GM18861 (cell line): ENCODE data around the gene TEAD2.

Experiments
- ATAC-seq: cut with Tn5 transposase; IDR thresholded peaks from one replicate; pipeline ENCODE4 v1.9.1; 2021; ENCODE audit not compliant: unreplicated experiment

TEAD2 gene

GRCh38 chr19:49348305-49349189 is 13.7 kb downstream of the TEAD2 start:
- ATAC-seq, result no peak

DNA sequence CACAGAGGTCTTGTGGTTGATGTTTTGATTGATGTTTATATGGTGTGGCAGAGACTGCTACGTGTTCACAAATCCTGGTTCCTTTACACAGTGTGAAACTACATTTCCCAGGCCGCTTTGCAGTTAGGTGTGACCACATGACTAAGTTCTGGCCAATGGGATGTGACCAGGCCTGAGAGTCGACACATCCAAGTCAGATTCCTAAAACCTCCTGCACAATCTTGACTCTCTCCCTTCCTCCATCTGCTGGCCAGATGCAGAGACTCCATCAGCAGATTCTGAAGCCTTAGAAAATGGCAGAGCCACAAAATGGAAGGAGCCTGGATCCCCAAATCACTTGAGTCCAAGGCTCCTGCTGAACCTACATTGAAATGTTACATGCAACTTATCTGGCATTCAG is 14.4 kb downstream of the TEAD2 start:
- no peak for ATAC-seq

- no peak for ATAC-seq
Measured at GRCh38 chr19:49347191-49347590, 15.0 kb downstream of the TEAD2 start.

GRCh38 chr19:49344505-49345423 is 17.5 kb downstream of the TEAD2 start:
- ATAC-seq, result no peak

DNA sequence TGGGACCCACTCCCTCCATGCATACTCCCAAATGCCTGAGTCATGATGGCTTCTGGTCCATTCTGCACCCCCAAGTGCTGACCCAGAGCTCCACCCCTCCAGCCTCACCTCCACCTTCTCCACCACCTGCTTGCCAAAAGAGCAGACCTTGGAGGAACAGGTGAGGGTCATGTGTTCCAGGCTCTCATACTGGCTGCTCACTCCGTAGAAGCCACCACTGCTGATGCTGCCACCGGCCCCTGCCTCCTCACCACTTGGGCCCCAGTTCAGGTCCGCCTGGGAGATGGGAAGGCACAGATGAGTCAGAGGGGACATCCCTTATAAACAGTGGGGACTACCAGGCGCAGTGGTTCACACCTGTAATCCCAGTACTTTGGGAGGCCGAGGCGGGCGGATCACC is 19.1 kb downstream of the TEAD2 start:
- no peak for ATAC-seq

DNA sequence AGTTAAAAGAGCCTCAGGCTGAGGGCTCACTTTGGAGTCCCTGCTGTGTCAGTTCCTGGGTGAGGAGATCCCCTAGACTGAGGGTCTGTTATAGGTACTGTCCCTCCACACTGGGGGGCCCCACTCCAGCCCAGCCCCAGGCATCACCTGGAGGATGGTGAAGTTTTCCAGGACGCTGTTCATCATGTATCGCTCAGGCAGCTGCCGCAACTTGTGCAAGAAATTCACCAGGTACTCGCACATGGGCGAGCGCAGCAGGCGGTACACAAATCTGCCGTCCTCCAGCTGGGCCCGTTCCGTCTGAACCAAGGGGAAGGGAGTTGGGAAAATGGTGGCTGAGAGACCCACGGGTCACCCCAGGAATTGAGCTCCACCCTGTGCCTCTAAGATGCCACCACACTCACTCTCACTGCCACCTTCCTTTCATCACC is 19.9 kb downstream of the TEAD2 start:
- no peak for ATAC-seq

GRCh38 chr19:49340865-49341718 is 21.1 kb downstream of the TEAD2 start:
- no peak for ATAC-seq

GRCh38 chr19:49340069-49340864 is 21.9 kb downstream of the TEAD2 start:
- peak; percentile 62 for ATAC-seq

DNA sequence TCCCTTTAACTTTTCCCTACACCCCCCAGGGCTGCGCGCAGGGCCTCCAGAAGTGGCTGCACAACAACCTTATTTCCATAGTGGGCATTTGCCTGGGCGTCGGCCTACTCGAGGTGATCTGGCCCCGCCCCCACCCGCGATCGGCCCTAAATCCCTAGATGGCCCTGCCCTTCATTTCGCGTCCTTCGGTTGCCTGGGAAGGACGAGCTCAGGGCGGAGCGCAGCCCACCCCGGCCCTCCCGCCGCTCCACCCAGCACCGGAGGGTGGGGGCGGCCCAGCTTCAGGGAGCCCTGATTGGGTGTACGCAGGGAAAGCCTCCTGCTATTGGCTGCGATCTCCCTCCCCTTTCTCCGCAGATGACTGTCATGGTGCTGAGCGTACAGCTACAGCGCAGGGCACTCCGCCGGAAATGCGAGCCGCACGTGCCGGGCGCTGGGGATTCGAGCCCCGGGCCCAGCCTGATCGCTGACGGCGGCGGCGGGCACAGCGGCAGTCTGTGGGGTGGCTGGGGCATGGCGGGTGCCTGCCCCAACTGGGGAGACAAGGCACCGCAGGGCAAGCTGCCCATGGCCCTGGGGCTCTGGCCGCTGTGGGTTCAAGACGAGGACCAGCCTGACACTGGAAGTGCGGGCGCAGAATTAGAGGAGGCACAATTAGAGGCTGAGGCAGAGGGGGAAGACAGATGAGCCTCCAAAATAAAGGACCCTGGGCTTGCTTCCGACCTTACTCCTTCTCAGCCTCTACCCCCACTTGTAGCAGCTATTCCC is 22.7 kb downstream of the TEAD2 start:
- no peak for ATAC-seq

GRCh38 chr19:49338691-49339300 is 23.4 kb downstream of the TEAD2 start:
- ATAC-seq, result no peak

GRCh38 chr19:49338023-49338677 is 24.1 kb downstream of the TEAD2 start:
- ATAC-seq, result no peak

- ATAC-seq, result no peak
Measured at GRCh38 chr19:49337267-49338022, 24.8 kb downstream of the TEAD2 start.

GRCh38 chr19:49336482-49337266 is 25.5 kb downstream of the TEAD2 start:
- ATAC-seq, result no peak

DNA sequence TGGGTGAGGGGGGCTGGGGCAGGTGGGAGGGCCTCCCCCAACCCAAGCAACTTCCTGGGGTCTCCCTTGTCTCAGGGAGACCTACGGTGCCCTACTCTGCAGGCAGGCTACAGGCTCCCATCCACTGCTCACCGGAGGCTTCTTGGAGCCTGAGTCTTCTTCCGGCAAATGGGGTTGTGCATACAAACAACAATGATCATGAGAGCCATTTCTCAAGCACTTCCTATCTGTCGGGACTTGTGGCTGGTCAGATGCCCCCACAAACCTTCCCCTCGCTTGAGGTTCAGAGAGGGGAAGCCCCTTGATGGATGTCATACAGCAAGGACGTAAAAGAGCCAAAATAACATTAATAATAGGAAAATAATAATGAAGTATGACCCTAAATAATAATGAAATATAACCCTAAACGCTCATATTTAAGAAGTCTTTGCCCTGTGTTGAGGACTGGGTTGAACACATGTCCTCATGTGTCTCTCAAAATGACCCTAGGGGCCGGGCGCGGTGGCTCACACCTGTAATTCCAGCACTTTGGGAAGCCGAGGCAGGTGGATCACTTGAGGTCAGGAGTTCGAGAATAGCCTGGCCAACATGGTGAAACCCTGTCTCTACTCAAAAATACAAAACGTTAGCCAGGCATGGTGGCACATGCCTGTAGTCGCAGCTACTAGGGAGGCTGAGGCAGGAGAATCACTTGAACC is 26.3 kb downstream of the TEAD2 start:
- no peak for ATAC-seq

DNA sequence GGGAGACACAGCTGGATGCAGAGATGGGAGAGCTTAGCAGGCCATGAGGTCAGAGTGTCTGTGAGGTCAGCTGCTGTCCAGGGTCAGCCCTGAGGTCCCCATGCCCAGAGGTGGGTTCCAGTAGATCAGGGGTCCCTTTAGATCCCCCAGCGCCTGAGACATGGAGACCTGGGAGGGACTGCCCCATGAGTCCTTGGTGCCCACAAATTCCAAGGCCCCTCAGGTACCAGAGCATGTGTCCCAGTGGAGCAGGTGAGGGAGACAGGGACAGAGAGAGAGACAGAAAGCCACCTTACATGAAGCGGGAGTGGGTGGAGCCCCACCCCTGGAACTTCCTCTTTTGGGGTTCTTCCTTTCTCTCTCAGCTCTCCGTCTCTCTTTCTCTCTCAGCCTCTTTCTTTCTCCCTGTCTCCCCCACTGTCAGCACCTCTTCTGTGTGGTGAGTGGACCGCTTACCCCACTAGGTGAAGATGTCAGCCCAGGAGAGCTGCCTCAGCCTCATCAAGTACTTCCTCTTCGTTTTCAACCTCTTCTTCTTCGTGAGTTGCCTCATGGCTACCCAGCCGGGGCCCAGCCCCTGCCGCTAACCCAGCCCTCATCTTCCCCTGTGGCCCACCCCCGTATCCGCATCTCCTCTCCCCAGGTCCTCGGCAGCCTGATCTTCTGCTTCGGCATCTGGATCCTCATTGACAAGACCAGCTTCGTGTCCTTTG is 27.0 kb downstream of the TEAD2 start, which contains the start of gene CD37:
CD37 (plus strand) TSS at position 336 of the 713 bp plus-strand sequence; CDS start at position 471, 135 bp downstream.
- ATAC-seq, result no peak
